Measurements from ENCODE around the gene PI4KB. TPM values are rescaled to one million over a fixed set of nuclear protein-coding genes. Genes with fewer than 3 reads are reported as not detected.

PI4KB gene
- polyA plus RNA-seq, 1 donor from 2014 or later = 22.8 TPM

GRCh38 chr1:151327903-151328674 lies 873 bp upstream of the PI4KB start:
- peak overlapping the region; percentile 77 for H3K9ac ChIP-seq (ENCODE audit: low read length)
- H3K9me2 ChIP-seq (ENCODE audit: insufficient read depth, low read length) = no peaks in the 10 kb centered on the region
- peaks cover 16% of the 10 kb centered on the region for H3K79me2 ChIP-seq (replicated peaks; ENCODE audit: insufficient read depth, low read length)
- H3K27me3 ChIP-seq (ENCODE audit: insufficient read depth, low read depth, low read length) = no peaks in the 10 kb centered on the region
- no peaks in the 10 kb centered on the region for H3F3A ChIP-seq (ENCODE audit: insufficient read depth, low read length, poor library complexity, severe bottlenecking)
- H3K36me3 ChIP-seq (ENCODE audit: insufficient read depth, low read length) = peaks cover 7% of the 10 kb centered on the region
- H3K4me3 ChIP-seq (ENCODE audit: low read length) = peak overlapping the region; percentile 89
- no peak for TF ChIP-seq CTCF (IDR thresholded peaks at IDR 0.05; ENCODE audit: poor library complexity, severe bottlenecking)
- no peak for TF ChIP-seq REST (IDR thresholded peaks at IDR 0.05; ENCODE audit: borderline replicate concordance)
- no peak for TF ChIP-seq EZH2 (IDR thresholded peaks at IDR 0.05; ENCODE audit: borderline replicate concordance, insufficient read depth, low read length, poor library complexity, severe bottlenecking)
- no peak for TF ChIP-seq SMC3 (conservative IDR thresholded peaks at IDR 0.05; ENCODE audit: poor library complexity)
- no peak for TF ChIP-seq MXI1 (conservative IDR thresholded peaks at IDR 0.05; ENCODE audit: poor library complexity, severe bottlenecking)
- no peak for TF ChIP-seq TAF1 (IDR thresholded peaks at IDR 0.05; ENCODE audit: low read depth)
- no peak for TF ChIP-seq EP300 (conservative IDR thresholded peaks at IDR 0.05; ENCODE audit: poor library complexity, severe bottlenecking)
- peak overlapping the region; percentile 89 for H3K27ac ChIP-seq (ENCODE audit: low read length)
- H3K9me3 ChIP-seq (ENCODE audit: low read length) = no peaks in the 10 kb centered on the region
- peak overlapping the region; percentile 41 for H2AFZ ChIP-seq (ENCODE audit: low read depth, low read length)
- H3K4me2 ChIP-seq (ENCODE audit: low read length) = peak overlapping the region; percentile 54
- H4K20me1 ChIP-seq (ENCODE audit: insufficient read depth) = no peaks in the 10 kb centered on the region

GRCh38 chr1:151326619-151327222 lies 495 bp downstream of the PI4KB start:
- Histone ChIP-seq H3K9me2 (ENCODE audit: insufficient read depth, low read length) (no peaks in the 10 kb centered on the region), H3K27ac (ENCODE audit: low read length) (peak overlapping the region; percentile 89), H3K4me2 (ENCODE audit: low read length) (peak overlapping the region; percentile 99)

More at GRCh38 chr1:151326619-151327222, 495 bp downstream of the PI4KB start:
- Histone ChIP-seq H3K27me3 (ENCODE audit: insufficient read depth, low read depth, low read length) (no peaks in the 10 kb centered on the region), H3F3A (ENCODE audit: insufficient read depth, low read length, poor library complexity, severe bottlenecking) (no peaks in the 10 kb centered on the region), H3K79me2 (replicated peaks; ENCODE audit: insufficient read depth, low read length) (peaks cover 16% of the 10 kb centered on the region), H3K4me3 (ENCODE audit: low read length) (peak overlapping the region; percentile 89), H3K36me3 (ENCODE audit: insufficient read depth, low read length) (peaks cover 7% of the 10 kb centered on the region), H2AFZ (ENCODE audit: low read depth, low read length) (peak overlapping the region; percentile 78), H4K20me1 (ENCODE audit: insufficient read depth) (no peaks in the 10 kb centered on the region), H3K9me3 (ENCODE audit: low read length) (no peaks in the 10 kb centered on the region), H3K9ac (ENCODE audit: low read length) (peak overlapping the region; percentile 77)
- no peak for TF ChIP-seq TAF1 (IDR thresholded peaks at IDR 0.05; ENCODE audit: low read depth)
- no peak for TF ChIP-seq EZH2 (IDR thresholded peaks at IDR 0.05; ENCODE audit: borderline replicate concordance, insufficient read depth, low read length, poor library complexity, severe bottlenecking)
- TF ChIP-seq RAD21 (conservative IDR thresholded peaks at IDR 0.05) = no peak

Measured in neural cell (in vitro differentiated cells).